Right lung (tissue), 5 donors: ENCODE measurements around the gene INSYN2A. TPM values are rescaled to one million over a fixed set of nuclear protein-coding genes. Genes with fewer than 3 reads are reported as not detected.
A peak's percentile ranks its signal among the peaks of the same experiment; 100 is the strongest.

ENCODE experiments used
- DNase-seq, 2 donors: peaks; one replicate each; pipeline ENCODE4 v3.0.0-alpha.2; 2013
- polyA plus RNA-seq, 5 donors: library from polyadenylated mRNA; unstranded; fragments of 120-200 nt; gene quantifications; one replicate each; pipeline versions ENCODE4 v1.2.1 to v1.2.3, GENCODE V29; 2013; ENCODE audit warnings: inconsistent platforms in 1 of 5, low replicate concordance in 1 of 5; ENCODE audit not compliant: insufficient read length in 5 of 5, insufficient read depth in 1 of 5

INSYN2A gene
- polyA plus RNA-seq, 5 donors = 1.5 to 2.0 (median 1.8) TPM

GRCh38 chr10:127154831-127155620, 41.4 kb downstream of the INSYN2A start:
- DNase-seq = peak in 1 of 2 donors; percentile 24

- DNase-seq = peak in 1 of 2 donors; percentile 20
Measured at GRCh38 chr10:127153181-127153580, 43.2 kb downstream of the INSYN2A start.

GRCh38 chr10:127151981-127152699, 44.3 kb downstream of the INSYN2A start:
- peak in 1 of 2 donors; percentile 12 for DNase-seq

- no peak for DNase-seq
Measured at GRCh38 chr10:127151541-127151940, 44.9 kb downstream of the INSYN2A start.

GRCh38 chr10:127150136-127150535, 46.3 kb downstream of the INSYN2A start:
- DNase-seq = no peak

- DNase-seq = no peak
Measured at GRCh38 chr10:127149501-127150081, 46.8 kb downstream of the INSYN2A start.

GRCh38 chr10:127148933-127149220, 47.5 kb downstream of the INSYN2A start:
- DNase-seq = no peak

GRCh38 chr10:127148066-127148932, 48.1 kb downstream of the INSYN2A start:
- DNase-seq = no peak

GRCh38 chr10:127146661-127147060, 49.7 kb downstream of the INSYN2A start:
- DNase-seq = no peak
